ENCODE data around the gene CISH.

- TF ChIP-seq, protein P1, sequence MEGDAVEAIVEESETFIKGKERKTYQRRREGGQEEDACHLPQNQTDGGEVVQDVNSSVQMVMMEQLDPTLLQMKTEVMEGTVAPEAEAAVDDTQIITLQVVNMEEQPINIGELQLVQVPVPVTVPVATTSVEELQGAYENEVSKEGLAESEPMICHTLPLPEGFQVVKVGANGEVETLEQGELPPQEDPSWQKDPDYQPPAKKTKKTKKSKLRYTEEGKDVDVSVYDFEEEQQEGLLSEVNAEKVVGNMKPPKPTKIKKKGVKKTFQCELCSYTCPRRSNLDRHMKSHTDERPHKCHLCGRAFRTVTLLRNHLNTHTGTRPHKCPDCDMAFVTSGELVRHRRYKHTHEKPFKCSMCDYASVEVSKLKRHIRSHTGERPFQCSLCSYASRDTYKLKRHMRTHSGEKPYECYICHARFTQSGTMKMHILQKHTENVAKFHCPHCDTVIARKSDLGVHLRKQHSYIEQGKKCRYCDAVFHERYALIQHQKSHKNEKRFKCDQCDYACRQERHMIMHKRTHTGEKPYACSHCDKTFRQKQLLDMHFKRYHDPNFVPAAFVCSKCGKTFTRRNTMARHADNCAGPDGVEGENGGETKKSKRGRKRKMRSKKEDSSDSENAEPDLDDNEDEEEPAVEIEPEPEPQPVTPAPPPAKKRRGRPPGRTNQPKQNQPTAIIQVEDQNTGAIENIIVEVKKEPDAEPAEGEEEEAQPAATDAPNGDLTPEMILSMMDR (IDR thresholded peaks at IDR 0.05; ENCODE audit: borderline replicate concordance, extremely low read depth, low read length, poor library complexity, severe bottlenecking) = no peak
- no peak for TF ChIP-seq EZH2 (IDR thresholded peaks at IDR 0.05; ENCODE audit: borderline replicate concordance, low read depth, low read length, severe bottlenecking)
Measured at GRCh38 chr3:50645378-50645777, 33.8 kb upstream of the CISH start.
